ENCODE data around the gene TRERF1. TPM values are rescaled to one million over a fixed set of nuclear protein-coding genes. Genes with fewer than 3 reads are reported as not detected.

TRERF1 gene
- total and polyA plus RNA-seq, 2 of the 8 experiments (the other 6 are each of a cell fraction or from before 2014, with no cell fraction given), result 10.8 to 21.5 TPM

GRCh38 chr6:42374018-42374669, 77.6 kb downstream of the TRERF1 start:
- WGBS, 2 experiments (ENCODE audit: extremely low coverage in 1 of 2, insufficient coverage in 1 of 2, insufficient read length in 1 of 2, insufficient replicate concordance in 2 of 2, low coverage in 1 of 2, low lambda C conversion rate in 2 of 2, missing lambda C conversion rate in 1 of 2), result 95% methylated on average over 7 of the region's 8 CpGs; no CpG with 5 or more reads in 1 of the 2 experiments

More at GRCh38 chr6:42374018-42374669, 77.6 kb downstream of the TRERF1 start:
- peaks cover 27% of the 10 kb centered on the region for H3K79me1 ChIP-seq (ENCODE audit: low read depth, low read length)
- H3K9ac ChIP-seq (replicated peaks in 1 of 4; ENCODE audit: extremely low read depth in 1 of 4, low read depth in 3 of 4, low read length in 3 of 4), result no peak overlapping the region; a peak in 1 of 7 replicates
- no peak overlapping the region for H3K14ac ChIP-seq (ENCODE audit: insufficient read length)
- no peak overlapping the region for H3K4ac ChIP-seq (replicated peaks; ENCODE audit: insufficient read length, low read depth, low read length)
- H3K4me1 ChIP-seq (replicated peaks in 1 of 4; ENCODE audit: control insufficient read depth in 3 of 4, insufficient read depth in 4 of 4, low read length in 3 of 4), result no peaks in the 10 kb centered on the region; a peak in 1 of 7 replicates
- H3K27me3 ChIP-seq (replicated peaks in 1 of 4; ENCODE audit: control insufficient read depth in 3 of 4, extremely low read depth in 1 of 4, insufficient read depth in 3 of 4, low read length in 3 of 4), result no peaks in the 10 kb centered on the region
- no peaks in the 10 kb centered on the region for H3K9me3 ChIP-seq (ENCODE audit: insufficient read depth in 2 of 2, low read depth in 1 of 2, low read length in 1 of 2)
- no peak overlapping the region for H4K5ac ChIP-seq (ENCODE audit: insufficient read length, low read depth, low read length)
- no peak overlapping the region for H3K56ac ChIP-seq (replicated peaks; ENCODE audit: insufficient read length, low read depth, low read length)
- H3K36me3 ChIP-seq (ENCODE audit: control insufficient read depth in 2 of 4, insufficient read depth in 4 of 4, low read length in 3 of 4), result no peaks in the 10 kb centered on the region
- H3K4me2 ChIP-seq (ENCODE audit: insufficient read depth in 1 of 2, low read depth in 2 of 2, low read length in 2 of 2), result no peak overlapping the region
- ChIA-PET POLR2A (ENCODE audit: partially characterized antibody) (no interaction called here), CTCF (ENCODE audit: partially characterized antibody) (interaction anchor here (0.6 to 1.1 kb wide), 3 partner anchors 9 to 65 kb away, joined by 3 to 4 read pairs (median 4); no protein-coding TSS in a partner anchor)
- DNase-seq (ENCODE audit: low read depth in 1 of 2, low spot score in 2 of 2), result no peak
- H2BK12ac ChIP-seq (ENCODE audit: low read depth, low read length), result no peak overlapping the region
- no peak overlapping the region for H4K91ac ChIP-seq (replicated peaks; ENCODE audit: insufficient read length, low read length)
- no peak overlapping the region for H3K18ac ChIP-seq (ENCODE audit: extremely low read depth, low read length)
- FAIRE-seq, result no peak
- no peak overlapping the region for H2BK20ac ChIP-seq (ENCODE audit: low read length)
- H3K79me2 ChIP-seq (ENCODE audit: control insufficient read depth in 1 of 2, insufficient read depth in 2 of 2, low read length in 2 of 2), result peaks cover 0 to 64% of the 10 kb centered on the region in 2 experiments; a peak in 3 of 4 replicates
- H2BK15ac ChIP-seq (ENCODE audit: low read length), result no peak overlapping the region
- no peak for TF ChIP-seq EP300 (IDR thresholded peaks at IDR 0.05; ENCODE audit: borderline replicate concordance in 1 of 2, low read depth in 2 of 2, low read length in 2 of 2)
- no peak for TF ChIP-seq BRCA1 (IDR thresholded peaks at IDR 0.05; ENCODE audit: low read depth, low read length)
- TF ChIP-seq CBX8 (IDR thresholded peaks at IDR 0.05; ENCODE audit: borderline replicate concordance, low read depth, low read length), result no peak
- no peak for TF ChIP-seq JUND (IDR thresholded peaks at IDR 0.05; ENCODE audit: low read length)
- TF ChIP-seq CTBP2 (IDR thresholded peaks at IDR 0.05; ENCODE audit: borderline replicate concordance, insufficient read depth, insufficient read length, low read length), result no peak
- TF ChIP-seq BACH1 (IDR thresholded peaks at IDR 0.05; ENCODE audit: low read length), result no peak
- no peak for TF ChIP-seq CBX5 (IDR thresholded peaks at IDR 0.05; ENCODE audit: low read depth, low read length)
- TF ChIP-seq POU5F1 (IDR thresholded peaks at IDR 0.05; ENCODE audit: low read depth, low read length), result no peak
- no peak for TF ChIP-seq RAD21 (IDR thresholded peaks at IDR 0.05 in 1 of 2, conservative IDR thresholded peaks at IDR 0.05 in 1 of 2; ENCODE audit: low read depth in 2 of 2, low read length in 2 of 2)
- no peak overlapping the region for H2BK120ac ChIP-seq (replicated peaks; ENCODE audit: low read depth, low read length)
- no peak overlapping the region for H3K23ac ChIP-seq (ENCODE audit: insufficient read length)
- H4K8ac ChIP-seq (ENCODE audit: extremely low read depth, insufficient read depth, low read length), result no peak overlapping the region
- H2AFZ ChIP-seq (ENCODE audit: low read length), result no peak overlapping the region
- H4K20me1 ChIP-seq (replicated peaks in 1 of 2; ENCODE audit: control insufficient read depth in 1 of 2, insufficient read depth in 2 of 2, low read length in 2 of 2), result peaks cover 5 to 13% of the 10 kb centered on the region in 2 experiments
- H3K27ac ChIP-seq (ENCODE audit: low read depth, low read length), result no peak overlapping the region
- H3K23me2 ChIP-seq (ENCODE audit: low read depth, low read length), result no peaks in the 10 kb centered on the region; the same call in 1 of the 2 replicates
- H3K4me3 ChIP-seq (ENCODE audit: extremely low read depth in 1 of 4, insufficient read depth in 2 of 4, low read depth in 3 of 4, low read length in 4 of 4), result no peak overlapping the region
- H2AK5ac ChIP-seq (ENCODE audit: low read depth, low read length), result no peak overlapping the region
- H2BK5ac ChIP-seq (ENCODE audit: low read depth, low read length), result no peak overlapping the region

All from H1 (cell line).